Right hindlimb (tissue), 1 donor: ENCODE data around the gene SRMS.

Experiments used
- DNase-seq: peaks from one replicate; pipeline ENCODE4 v3.0.0-alpha.2; 2018

The SRMS gene, protein sequence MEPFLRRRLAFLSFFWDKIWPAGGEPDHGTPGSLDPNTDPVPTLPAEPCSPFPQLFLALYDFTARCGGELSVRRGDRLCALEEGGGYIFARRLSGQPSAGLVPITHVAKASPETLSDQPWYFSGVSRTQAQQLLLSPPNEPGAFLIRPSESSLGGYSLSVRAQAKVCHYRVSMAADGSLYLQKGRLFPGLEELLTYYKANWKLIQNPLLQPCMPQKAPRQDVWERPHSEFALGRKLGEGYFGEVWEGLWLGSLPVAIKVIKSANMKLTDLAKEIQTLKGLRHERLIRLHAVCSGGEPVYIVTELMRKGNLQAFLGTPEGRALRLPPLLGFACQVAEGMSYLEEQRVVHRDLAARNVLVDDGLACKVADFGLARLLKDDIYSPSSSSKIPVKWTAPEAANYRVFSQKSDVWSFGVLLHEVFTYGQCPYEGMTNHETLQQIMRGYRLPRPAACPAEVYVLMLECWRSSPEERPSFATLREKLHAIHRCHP

DNA sequence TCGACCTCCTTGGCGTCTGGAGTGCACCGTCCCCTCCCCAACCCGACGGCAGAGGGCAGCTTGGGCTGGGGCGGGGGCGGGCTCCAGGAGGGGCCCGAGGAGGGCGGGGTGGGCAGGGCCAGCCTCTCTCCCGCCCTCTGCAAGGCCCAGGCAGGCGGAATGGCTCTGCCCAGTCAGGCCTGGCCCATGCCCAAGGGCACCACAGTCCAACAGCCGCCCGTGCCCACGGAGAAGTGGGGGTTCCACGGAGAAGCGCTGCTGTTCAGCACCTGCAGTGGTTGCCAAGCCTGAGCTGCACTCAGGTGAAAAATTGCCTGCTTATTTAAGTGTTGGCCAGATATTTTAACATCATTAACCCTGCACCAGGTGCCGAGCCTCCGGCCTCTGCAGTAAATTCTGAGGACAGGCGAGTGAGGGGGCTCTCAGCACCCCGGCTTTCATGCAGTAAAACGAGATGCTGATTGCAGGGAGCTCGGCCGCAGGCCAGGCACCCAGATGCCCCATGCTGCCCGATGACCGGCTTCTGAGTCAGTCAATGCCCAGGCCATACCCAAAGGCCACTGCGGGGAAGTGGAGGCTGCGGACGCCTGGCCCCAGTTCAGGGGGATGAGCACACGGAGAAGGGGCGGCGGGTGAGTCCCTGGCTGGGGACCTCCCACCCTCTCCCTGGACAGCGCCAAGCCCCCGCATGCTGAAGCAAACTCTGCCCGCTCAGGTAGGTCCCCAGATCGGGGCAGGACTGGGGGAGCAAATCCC is at the start of gene SRMS:
Gene SRMS (minus strand): TSS at position 25 of the 756 bp plus-strand sequence. CDS start 286 bp downstream, outside the sequence.
- no peak for DNase-seq

DNA sequence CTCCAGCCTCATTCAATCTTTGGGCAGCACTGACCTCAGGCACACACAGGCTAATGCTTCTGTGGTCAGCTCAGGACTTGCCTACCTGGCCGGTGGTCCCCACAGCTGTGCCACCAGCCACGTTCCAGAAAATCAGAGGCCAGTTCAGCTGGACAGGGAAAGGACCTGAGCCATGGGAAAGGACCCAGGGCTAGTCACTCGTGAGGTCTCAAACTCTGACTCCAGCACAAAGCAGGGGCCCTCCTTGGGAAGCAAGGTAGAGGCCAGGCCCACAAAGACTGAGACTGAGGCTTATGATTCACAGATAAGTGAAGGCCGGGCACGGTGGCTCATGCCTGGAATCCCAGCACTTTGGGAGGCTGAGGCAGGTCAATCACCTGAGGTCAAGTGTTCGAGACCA is 48.9 kb upstream of the SRMS start:
- no peak for DNase-seq

DNA sequence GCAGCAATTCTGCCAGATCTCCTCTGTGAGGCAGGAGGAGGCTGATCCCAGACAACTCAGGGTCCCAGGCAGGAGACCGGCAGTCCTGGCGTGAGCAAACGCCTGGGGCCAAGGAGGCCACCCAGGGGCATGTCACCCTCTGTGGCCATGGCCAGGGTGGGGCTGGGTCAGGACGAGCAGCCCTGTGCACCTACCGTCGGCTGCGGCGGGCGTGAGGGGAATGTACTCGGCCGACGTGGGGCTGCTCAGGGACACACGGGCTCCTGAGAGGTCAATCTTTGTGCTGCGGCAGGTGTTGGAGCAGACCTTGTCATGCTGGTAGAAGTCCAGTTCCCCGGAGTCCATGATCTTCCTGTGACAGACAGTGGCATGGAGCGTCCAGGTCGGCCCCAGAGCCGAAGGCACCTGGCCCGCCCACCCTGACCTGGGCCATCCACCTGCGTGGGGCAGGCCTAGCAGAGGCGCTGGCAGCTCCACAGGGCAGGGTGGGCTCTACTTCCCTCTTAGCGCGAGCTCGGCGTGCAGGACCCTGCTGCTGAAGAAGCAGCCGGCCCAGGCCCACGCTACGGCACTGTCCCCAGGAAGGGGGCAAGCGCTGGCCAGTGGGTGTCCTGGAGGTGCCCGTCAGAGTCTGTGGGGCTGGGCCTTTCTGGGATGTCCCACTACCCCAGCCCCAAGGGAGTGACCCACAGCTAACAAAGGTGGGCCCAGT is 48.0 kb upstream of the SRMS start:
- DNase-seq = no peak

DNA sequence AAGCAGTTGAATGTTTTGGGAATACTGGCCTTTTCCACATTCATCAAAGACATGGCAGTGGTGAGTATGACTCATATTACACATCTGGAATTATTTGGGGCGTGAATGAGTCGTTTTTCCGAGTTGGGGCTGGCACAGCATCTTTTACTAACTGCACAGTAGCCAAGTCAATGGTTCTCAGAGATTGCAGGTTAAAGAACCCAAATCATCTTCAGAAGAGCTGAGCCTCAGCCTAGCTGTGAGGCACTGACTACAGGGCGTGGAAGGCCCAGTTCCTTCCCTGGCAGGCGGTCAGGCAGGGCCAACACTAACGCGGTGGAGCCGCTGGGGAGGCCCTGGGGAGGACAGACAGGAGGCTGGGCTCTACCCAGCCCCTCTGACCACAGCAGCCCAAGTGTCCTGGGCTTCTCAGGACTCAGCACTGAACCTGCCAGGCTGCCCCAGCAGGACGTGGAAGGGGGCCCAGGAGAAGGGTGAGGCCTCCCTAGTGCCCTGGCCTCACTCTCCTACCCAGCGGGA is 46.6 kb upstream of the SRMS start:
- DNase-seq = no peak

DNA sequence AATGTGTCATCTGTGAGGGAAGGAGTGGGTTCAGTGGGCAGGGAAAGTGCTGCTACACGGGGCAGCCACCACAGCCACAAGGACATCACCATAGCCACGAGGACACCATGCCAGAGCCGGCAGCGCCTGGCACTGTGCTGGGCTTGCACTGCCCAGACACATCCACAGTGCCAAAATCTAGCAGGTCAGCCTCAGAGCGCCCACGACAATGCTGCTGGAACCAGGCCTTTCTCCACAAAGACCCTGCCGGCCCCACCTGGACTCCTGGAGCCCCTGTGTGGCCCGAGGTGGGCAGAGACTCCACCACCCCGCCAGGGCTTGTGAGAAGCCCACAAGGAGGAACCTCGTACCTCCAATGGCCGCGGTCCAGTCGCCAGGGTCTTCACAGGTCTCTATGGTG is 45.1 kb upstream of the SRMS start:
- no peak for DNase-seq

DNA sequence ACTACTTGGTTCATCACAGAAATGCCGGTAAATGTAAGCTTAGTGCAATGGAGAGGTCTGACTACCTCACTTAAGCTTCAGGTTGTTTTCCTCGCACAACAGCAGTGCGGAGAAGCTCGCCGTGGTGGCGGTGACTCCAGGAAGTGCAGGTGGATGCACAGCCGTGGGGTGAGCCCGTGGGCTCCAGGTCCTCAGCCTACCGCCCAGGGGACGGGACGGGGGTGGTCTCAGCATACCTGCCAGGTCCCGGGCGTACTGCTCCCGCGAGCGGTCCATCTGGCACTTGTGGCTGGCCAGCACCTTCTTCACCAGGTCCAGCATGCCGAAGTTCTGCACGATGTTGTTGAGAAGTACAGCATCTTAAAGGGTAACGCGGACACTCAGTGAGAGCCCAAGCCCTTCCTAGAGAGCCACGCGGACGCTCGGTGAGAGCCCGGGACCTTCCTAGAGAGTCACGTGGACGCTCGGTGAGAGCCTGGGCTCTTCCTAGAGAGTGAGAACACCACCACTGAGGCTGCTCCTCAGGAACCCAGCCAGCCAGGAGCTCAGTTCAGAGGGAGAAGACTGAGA is 44.3 kb upstream of the SRMS start:
- no peak for DNase-seq

DNA sequence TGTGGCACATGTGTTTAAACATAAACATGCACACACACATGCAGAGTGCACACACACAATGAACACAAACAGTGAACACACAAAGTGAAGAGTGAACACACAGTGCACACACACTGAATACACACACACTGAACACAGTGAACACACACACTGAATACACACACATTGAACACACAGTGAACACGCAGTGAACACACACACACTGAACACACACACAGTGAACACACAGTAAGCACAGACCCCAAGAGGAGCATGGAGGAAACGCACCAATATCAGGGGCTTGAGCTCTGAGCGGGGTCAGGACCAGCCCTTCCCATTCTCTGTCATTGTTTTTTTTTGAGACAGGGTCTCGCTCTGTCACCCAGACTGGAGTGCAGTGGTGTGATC is 43.6 kb upstream of the SRMS start:
- no peak for DNase-seq

DNA sequence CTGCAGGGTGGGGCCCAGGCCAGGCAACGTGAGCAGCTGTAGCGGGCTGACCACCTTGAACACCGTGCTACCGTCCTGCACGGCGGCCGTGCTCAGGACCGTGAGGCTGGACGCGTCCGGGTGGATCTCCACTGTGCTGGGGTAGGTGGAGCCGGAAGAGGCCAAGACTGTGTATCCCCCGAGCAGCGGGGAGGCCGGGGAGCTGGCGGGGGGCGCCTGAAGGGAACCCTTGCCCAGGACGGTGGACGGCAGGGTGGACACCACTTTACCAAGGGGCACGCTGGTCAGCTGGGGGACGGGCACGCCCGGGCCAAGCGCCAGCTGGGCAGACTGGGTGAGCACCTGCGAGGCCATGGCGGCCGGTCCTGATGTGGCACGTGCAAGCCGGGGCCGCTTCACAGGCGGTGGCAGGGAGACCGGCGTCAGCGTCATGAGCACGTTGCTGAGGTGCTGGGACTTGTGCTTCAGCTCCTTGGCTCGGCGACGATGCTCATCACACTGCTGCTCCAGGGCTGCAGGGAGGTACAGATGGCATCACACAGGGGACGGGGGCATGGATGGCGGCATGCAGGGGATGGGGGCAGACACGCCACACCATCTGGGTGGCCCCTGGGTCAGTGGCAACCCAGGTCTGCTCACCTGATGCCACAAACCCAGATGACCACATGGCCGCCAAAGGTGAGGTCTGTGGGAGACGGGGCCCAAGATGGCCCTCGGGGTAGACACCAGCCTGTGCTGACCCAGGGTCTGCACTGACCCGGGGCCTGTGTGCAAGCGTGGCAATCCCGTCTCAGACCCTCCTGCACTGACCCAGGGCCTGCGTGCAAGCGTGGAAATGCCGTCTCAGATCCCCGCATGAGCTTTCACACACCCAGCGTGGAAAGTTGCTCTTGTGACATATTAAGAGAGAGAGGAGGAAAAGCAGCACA is 42.9 kb upstream of the SRMS start:
- no peak for DNase-seq

DNA sequence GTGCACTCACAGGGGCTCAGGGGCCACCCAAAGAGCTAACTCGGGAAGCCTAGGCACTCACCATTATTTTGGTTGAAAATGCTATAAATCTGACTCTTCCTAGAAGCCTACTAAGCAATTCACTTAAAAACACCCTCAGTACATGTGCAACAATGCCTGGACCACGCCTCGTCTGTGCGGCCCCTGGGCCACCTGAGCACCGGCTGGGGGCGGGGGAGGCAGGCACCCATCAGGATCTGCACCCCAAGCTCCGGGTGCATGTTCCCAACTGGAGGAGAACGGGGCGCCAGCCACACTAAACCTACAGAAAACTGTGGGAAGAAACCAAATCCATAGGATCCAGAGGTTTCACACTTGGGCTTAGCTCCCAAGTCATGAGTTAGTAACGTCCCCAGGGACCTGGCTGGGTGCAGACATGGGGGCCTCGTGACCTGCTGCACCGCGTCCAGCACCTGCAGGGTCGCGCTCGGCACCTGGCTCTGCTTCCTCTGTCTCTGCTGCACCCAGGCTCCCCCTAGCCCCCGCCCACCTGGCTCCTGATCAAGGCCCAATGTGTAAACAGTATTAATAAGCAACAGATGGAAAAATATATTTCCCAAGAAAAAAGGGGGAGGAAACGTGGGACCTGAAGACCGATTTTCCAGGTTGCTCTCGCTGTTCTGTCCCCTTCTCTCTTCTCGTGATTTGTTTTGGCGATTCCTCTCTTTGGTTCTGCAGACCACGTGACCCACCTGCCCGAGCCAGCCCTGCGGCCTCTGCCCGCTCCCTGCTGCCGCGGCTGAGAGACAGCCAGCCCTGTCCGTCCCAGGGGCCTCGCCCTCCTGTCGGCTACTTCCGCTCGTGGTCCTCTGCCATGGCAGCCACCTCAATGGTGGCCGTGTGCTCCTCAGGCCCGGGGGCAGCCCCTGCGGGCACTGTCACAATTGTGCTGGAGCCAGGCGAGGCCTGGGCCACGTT is 42.0 kb upstream of the SRMS start:
- no peak for DNase-seq

DNA sequence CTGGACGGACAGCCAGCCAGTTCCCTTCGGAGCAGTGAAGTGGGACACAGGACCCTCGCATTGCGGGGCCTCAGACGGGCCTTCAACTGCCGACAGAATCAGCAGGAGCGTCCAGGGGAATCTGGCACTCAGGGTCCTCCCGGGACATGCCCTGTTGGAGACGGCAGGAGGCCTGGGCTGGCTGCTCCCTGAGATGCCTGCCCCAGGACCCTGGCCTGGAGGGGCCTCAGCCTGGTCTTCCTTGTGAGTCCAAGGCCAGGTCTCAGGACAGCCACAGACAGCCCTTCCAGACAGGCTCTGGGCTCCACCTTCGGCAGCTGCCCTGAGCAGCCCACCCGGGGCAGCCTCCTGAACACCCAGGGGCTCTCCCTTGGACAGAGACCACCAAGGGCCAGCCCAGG is 41.1 kb upstream of the SRMS start:
- DNase-seq = no peak

DNA sequence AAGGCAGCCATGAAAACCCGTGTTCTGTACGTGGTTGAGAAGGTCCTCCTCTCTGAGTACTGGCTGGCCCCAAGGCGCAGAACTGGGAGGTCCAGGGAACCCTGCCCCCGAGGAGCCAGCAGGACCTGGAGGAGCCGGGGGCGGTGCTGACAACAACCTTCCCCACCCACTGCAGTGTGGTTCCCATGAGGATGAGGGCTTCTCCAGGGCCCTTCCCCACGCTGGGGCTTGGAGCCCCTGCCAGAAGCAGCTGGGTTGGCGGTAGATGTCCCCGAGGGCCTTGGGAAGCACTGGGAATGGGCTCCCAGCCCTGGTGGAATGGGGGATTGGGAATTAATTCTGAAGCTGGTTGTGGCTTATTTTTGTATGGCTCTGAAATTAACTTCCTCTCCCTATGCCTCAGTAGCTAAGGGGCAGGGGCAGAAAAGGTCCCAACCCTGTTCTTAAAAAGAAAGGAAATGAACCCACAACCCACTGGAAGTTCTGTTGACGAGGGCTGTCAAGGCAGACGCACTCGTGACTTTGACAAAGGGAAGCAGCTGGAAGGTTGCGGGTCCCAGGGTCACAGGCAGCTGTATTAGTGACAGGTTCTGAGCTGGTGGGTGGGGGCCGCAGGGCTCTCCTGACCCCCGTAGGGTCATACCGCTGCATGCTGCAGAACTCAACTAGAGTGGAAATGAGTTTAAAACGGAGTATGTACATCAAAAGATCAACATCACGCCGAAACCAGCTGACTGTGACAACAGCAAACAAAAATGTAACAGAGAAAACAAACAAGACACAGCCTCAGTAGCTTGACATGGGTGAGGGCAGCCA is 40.4 kb upstream of the SRMS start:
- DNase-seq = no peak

DNA sequence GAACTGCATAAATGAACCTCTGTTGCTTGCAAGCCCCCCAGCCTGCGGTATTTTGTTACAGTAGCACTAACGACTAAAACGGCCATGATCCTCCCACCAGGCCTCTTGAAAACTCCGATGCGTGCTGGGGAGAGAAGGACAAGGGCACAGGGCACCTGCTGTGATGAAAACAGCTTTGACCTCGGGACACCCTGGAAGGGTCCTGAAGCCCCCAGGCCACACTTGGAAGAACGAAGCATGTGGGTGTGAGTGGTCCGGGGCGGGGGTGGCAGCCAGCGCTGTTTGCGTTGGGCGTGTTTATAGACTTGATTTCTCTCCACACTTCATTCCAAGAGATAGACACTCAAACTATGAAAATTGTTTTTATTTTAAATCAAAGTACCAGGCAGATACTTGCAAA is 39.7 kb upstream of the SRMS start:
- DNase-seq = no peak

DNA sequence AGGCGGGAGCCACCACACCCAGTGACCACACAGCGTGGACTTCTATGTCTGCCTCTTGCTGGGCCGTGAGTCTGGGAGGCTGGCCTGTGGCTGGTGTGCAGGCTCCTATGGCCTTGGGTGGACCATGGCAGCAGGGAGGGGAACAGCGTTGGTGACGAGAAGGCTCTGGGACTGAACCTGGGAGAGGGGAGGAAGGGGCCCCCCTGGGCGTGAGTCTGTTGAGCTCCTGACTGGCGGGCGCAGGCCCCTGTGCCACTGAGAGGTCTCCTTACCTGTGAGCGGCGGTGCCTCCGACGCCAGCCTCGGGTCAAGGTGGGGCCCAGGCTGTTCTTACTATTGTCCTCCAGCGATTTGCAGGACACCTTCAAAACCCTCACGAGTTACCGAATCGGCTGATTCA is 39.2 kb upstream of the SRMS start:
- no peak for DNase-seq

DNA sequence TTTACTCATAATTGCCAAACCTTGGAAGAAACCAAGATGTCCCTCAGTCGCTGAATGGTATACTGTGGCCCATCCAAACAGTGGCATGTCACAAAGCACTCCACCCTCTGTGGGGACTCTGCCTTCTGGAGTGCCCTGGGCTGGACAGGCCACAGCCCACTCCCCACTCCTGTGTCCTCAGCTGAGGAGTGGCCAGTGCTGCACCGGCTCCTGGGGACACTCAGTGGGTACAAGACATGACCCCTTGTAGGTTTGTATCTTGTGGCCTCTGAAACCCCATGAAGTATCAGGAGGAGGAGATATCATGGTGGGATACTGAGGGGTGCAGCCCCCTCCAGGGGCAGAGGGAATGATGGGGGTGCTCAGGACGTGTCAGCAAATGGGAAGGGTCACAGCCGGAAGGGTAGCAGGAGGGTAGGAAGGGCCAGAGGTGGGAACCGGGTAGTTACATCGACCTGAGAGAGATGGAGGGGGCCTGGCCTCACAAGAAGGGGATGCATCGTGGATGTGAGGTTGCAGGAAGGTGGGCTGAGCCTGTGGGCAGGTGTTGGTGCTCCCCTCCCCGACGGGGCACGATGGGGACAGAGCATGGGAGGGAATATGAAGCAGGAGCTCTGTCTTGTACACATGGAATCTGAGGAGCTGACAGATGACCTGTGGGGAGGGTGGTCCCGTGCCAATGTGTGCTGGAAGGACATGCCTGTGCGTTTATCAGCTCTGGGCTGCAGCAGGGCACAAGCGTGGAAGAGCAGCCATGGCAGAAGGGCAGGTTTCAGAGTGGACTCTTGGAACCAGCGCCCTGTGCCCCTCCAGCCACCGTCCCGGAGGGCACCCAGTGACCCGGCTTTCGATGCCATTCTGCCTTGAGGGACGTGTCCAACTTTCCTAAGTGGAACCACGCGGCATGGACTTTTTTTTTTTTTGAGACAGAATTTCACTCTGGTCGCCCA is 38.3 kb upstream of the SRMS start:
- DNase-seq = no peak

DNA sequence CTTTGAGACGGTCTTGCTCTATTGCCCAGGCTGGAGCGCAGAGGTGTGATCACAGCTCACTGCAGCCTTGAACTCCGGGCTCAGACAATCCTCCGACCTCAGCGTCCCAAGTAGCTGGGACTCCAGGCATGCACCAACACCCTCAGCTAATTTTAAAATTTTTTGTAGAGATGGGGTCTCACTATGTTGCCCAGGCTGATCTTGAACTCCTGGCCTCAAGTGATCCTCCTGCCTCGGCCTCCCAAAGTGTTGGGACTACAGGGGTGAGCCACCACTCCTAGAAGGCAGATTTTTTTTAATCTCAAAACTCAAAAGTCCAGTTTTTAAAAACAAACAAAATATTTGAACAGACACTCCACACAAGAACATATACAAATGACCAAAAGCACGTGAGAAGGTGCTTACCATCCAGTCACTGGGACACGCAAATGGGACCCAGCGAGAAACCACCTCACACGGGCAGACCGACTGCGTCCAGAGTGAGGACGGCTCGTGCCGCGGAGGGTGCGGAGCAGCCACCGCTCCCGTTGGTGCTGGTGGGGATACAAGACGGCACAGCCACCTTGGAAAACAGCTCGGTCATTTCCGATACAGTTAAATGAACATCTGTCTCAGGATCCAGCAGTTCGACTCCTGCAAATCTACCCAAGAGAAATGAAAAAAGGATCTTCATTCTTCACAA is 35.0 kb upstream of the SRMS start:
- DNase-seq = no peak

DNA sequence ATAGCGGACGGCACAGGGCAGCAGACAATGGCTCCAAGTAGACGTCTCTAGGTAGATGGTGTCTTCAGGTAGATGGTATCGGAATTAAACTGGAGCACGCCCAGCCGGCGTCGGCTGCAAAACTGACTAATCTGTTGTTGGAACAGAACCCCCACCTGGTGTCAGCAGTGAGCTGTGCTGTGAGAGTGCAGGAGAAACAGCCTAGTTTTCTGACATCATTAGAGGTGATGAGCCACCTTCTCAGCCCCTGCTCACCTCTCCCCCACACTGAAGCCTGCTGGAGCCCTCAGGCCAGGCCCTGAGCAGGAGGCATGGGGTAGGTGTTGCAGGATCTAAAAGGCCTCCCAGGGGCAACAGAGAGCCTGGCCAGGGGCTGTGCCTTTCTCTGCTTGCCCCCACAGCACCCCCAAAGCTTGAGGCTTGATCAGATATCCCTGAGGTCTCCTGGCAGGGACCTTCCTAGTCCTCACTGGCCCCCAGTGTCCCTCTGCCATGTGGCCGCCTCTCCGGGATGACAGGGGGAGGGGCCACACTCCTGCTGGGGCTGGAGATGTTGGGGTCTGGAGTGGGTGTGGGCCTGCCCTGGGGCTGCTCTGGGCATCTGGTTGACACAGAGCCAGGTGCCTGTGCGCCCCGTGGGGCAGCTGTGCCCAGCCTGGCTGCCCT is 33.4 kb upstream of the SRMS start:
- DNase-seq = no peak

DNA sequence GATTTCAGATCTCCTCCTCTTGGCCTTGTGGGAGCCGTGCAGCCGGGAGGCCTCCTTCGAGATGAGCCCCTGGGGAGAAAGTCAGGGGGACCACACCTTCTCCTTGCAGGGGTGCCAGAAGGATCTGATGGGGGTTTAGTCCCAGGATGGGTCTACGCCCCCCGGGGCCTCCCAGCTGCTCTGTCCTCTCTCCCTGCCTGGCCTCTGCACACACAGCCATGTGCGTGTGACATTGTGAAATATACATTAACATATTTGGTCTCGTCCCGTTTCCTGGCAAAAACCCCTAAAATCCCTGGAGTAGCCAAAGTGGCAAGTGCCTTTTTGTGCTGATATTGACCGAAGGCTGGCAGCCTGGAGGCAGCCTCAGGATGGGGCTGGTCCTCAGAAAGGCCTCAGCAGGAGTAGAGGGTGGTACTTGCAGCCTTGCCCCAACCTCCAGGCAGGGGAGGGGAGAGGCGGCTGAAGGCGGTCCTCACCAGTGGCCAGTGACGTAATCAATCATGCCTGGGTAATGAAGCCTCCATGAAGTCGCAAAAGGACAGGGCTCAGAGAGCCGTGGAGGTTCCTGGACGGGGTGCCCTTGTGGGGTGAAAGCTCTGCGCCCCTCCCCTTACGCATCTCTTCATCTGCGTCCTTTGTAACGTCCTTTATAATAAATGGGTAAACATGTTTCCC is 31.6 kb upstream of the SRMS start:
- DNase-seq = no peak
